Raji (cell line): Measurements from ENCODE around the gene ZNF138.

Experiments
- POLR2A ChIP-seq: IDR thresholded peaks from 2 replicates; pipeline ENCODE4 v1.6.1; 2011; ENCODE audit warnings: low read depth, low read length, control low read depth; ENCODE audit not compliant: insufficient read depth

Gene ZNF138

DNA sequence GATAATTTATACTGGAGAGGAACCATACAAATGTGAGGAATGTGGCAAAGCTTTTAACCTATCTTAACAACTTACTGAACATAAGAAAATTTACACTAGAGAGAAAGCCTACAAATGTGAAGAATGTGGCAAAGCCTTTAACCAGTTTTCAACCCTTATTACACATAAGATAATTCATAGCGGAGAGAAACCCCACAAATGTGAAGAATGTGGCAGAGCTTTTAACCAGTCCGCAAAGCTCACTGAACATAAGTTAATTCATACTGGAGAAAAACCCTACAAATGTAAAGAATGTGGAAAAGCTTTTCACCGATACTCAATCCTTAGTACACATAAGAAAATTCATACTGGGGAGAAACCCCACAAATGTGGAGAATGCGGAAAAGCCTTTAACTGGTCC is 37.9 kb downstream of the ZNF138 start:
- TF ChIP-seq POLR2A: no peak

DNA sequence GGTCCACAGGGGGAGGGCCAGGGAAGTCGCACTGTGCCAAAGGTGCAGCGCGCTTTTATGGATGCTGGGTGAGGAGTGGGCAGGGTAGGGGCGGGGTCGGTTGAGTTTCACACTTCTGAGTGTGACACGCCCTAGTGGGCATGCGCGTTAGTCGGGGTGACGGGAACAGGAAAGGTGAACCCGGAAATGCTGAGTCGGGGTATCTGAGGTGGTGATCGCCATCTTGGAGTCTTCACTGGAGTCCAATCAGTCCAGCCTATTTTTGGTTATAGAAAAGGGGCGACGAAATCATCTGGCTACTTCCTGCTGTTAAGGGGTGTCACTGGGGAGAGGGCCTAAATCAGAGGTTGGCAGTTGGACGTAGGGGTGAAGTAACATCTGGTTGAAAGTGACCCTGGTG is 40.8 kb downstream of the ZNF138 start:
- no peak for TF ChIP-seq POLR2A

DNA sequence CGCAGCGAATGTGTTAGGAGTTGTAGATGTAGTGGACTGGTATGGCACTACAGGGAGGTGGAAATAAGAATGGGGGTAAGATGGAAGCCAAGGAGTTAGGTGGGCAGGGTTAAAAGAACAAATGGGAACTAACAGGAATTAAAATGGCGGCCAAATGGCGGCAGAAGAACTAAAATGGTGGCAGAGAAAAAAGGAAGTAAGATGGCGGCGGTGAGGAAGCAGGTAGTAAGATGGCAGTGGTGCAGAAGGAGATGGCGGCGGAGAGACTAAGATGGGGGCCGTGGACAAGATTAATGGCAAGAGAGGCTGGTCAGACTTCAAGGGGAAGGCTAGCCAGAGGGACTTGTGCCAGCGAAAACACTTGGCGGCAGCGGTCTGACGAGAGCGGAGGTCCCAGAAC is 44.5 kb downstream of the ZNF138 start:
- TF ChIP-seq POLR2A: no peak

DNA sequence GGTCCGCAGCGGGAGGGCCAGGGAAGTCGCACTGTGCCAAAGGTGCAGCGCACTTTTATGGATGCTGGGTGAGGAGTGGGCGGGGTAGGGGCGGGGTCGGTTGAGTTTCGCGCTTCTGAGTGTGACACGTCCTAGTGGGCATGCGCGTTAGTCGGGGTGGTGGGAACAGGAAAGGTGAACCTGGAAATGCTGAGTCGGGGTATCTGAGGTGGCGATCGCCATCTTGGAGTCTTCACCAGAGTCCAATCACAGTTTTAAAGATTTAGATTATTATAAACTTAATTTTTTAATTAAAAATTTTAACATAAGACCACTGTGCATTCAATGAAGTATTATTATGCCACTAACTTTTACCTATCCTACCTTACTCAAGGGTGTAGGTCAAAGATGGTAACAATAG is 45.7 kb downstream of the ZNF138 start:
- no peak for TF ChIP-seq POLR2A

DNA sequence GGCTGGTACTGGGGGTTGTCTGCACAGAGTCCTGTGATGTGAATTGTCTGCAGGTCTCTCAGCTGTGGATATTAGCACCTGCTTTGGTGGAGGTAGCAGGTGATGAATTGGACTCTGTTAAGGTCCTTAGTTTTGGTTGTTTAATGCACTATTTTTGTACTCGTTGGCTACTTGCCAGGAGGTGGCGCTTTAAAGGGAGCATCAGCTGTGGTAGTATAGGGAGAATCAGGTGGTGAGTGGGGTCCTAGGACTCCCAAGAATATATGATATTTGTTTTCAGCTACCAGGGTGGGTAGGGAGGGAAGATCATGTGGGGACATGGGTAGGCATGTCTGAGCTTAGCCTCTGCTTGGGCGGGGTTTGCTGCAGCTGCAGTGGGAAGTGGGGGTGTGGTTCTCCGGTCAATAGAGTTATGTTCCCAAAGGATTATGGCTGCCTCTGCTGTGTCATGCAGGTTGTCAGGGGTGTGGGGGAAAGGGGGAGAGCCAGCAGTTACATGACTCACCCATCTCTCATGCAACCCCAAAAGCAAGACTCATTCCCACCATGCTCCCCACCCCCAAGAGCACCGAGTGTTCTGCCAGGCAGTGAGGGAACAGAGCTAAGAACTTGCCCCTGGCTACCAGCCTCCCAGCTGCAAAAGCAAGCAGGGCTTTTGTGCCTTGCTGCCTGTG is 55.2 kb downstream of the ZNF138 start:
- no peak for TF ChIP-seq POLR2A

DNA sequence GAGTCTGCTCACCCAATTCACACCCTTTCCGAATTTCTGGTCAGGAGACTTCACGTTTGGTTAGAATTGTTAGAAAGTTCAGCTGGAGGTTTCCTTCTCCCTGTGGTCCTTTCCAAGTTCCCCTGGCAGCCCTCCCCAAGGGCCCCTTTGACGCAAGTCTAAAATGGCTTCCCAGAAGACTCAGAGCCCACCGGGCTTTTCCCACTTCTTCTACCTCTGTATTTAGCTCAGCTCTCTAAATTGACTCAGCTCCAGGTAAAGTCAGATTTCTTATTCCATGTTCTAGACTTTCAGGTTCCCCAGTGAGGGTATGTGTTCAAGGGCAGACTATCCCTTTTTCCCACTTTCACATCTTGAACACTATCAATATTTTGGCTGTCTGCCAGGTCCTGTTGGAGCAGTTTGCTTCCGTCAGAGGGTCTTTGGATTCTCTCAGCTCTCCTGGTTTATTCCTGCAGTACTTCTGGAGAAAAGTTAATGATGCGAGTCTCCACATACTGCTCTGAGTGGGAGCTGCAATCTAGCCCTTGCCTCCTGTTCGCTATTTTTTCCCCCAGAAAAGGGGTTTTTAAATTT is 55.8 kb downstream of the ZNF138 start:
- TF ChIP-seq POLR2A: no peak

DNA sequence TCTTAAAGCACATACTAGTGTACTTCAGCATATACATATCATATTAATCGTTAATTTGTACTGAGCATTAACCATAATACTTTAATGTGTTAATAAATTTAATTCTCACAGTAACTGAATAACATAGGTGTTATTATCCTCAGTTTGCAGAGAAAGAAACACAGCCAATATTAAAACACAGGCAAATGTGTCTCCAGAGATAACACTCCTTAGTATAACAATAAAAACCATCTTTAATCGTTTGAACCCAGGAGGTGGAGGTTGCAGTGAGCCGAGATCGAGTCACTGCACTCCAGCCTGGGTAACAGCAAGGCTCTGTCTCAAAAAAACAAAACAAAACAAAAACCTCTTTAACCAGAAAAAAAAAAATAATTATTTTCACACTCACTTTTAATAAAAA is 59.5 kb downstream of the ZNF138 start:
- TF ChIP-seq POLR2A: no peak

DNA sequence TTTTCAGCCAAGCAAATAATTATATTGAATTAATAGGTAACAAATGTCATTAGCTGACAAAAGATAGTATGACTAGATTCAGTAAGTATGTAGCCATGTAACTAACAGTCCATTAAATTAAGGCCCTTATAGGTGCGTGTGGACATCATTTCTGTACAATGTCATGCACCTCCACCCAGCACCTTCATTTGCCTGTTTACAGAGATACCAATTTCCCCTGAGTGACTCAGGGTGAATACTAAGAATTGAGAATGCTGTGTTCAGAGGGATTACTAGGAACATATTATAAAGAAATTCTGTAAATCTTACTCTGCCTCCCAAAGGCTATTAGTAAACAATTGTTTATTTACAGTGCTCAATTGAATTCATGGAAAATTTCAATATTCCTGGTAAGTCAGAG is 60.7 kb downstream of the ZNF138 start:
- TF ChIP-seq POLR2A: no peak

DNA sequence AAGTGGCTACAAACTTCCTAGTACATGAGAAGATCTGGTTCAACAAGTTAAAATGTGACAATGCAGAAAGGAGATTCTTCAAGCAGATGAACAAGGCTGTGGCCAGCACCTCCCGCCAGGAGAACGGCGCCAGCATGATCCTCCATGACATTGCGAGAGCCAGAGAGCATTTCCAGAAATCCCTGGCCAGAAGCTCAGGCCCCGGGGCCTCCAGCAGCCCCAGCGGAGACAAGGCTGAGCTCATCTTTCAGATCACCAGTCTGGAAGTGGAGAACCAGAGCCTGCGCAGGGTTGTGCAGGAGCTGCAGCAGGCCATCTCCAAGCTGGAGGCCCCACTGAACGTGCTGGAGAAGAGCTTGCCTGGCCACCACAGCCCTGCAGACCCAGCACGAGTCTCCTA is 68.8 kb downstream of the ZNF138 start:
- TF ChIP-seq POLR2A: no peak

DNA sequence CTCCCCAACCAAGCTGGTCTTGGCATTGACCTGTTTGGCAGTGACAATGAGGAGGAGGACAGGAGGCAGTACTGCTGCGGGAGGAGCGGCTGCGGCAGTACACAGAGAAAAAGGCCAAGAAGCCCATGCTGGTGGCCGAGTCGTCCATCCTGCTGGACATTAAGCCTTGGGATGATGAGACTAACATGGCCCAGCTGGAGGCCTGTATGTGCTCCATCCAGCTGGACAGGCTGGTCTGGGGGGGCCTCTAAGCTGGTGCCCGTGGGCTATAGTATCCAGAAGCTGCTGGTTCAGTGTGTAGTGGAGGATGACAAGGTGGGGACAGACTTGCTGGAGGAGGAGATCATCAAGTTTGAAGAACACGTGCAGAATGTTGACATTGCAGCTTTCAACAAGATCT is 69.7 kb downstream of the ZNF138 start:
- no peak for TF ChIP-seq POLR2A

DNA sequence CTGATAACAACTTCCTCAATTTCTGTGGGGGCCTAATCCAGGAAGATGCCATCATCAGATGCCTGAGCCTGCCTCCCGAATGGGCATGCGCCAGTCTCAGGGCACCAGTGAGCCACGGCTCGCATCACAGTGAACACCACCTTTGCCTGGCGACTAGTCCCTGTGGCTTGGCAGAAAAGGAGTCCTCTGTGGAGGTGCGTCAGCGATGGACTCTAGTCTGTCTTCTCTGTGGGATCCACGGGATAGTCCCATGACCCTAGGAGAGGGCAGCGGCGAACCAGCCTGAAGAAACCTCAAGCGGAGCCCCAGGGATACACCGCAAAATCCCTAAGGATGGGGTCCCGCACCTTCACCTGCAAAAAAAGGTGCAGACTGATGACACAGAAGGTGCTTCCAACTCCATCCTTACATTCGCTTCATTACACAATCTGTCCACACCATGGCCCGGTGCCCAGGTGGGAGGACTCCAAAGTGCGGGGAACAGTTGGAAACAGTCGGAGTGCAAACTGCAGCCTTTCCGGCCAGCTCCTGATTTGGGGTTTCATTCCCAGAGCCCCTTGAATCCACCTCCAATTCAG is 73.7 kb downstream of the ZNF138 start:
- TF ChIP-seq POLR2A: no peak

DNA sequence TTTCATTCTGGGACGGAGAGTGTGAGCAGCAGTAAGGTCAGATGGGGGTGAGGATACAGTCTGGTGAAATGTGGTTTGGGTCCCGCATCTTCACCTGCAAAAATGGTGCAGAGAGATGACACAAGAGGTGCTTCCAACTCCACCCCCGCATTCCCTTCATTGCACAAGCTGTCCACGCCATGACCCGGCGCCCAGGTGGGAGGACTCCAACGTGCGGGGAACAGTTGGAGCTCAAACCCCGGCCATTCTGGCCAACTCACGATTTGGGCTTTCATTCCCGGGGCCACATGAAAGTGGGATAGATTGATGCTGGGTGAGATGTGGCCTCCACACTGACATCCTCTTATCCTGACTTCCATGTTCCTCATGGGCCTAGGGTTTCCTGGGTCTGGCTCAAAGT is 74.3 kb downstream of the ZNF138 start:
- no peak for TF ChIP-seq POLR2A

DNA sequence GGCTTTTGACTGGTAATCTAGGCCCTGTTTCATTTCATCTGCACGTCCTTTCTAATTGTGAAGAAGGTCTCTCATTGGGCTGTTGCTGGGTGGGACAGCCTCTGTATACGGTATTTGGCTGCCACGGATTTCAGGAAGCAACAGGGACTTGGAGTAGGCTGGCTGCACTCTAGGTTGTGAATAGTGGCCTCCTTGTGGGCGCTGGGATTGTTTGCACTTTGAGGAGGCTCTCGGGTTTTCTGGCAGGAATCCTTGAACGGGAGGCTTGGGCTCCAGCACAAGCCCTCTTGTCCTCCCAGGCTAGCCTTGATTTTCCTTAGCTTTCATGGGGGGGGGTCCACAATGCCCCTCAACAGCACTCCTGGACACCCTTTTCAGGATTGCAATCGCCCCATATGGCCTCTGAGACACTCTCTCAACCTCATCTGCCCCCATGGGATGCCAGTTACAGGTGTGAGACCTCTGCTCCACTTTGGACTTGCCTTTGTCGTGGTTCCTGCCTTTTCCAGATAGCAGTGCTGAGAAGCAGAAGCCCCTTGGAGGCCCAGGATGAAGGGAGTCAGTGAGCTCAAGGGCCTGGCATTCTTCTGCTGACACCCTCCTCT is 75.0 kb downstream of the ZNF138 start:
- TF ChIP-seq POLR2A: no peak

DNA sequence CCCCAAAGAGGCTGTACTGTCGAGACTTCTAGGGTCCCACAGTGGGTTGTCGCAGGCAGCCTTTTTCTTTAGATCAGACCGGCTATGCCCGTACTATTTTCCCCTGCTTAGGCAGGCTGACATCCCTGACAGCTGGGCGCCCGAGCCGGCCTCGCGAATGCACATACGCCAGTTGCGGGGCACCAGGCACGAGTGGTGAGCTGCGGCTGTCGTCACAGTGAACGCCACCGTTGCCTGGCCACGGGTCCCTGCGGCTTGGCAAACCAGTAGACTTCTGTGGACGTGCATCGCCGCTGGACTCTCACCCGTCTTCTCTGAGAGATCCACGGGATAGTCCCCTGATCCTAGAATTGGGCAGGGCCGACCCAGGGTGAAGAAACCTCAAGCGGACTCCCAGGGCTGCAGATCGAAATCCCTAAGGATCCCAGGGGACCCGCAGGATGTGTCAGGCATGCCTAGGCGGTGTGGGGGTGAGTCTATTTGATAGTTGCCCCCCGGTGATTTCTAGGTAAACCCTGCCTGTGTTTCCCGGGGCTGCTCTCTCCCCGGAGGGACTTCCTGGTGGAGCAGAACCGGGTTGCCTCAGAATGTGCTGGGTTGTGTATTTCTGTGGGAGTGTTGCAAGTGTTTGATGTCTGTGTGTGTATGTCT is 75.8 kb downstream of the ZNF138 start:
- no peak for TF ChIP-seq POLR2A

DNA sequence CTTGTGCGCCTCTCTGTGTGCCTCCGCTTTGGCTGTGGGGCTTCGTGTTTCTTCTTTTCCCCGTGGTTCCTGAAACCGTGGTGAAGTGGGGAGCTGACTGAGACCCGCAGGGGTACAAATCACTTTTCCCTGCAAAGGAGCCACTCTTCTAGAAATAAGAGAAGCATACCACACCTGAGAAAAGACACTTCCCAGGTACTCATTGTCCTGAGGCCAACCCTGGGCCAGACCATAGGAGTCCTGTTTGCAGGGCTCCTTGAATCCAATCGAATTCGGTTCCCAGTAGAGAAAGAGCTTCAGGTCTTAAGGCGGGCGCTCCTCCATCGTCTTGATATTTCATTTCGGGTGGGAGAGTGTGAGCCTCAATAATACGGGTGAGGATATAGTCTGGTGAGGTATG is 76.4 kb downstream of the ZNF138 start:
- no peak for TF ChIP-seq POLR2A

DNA sequence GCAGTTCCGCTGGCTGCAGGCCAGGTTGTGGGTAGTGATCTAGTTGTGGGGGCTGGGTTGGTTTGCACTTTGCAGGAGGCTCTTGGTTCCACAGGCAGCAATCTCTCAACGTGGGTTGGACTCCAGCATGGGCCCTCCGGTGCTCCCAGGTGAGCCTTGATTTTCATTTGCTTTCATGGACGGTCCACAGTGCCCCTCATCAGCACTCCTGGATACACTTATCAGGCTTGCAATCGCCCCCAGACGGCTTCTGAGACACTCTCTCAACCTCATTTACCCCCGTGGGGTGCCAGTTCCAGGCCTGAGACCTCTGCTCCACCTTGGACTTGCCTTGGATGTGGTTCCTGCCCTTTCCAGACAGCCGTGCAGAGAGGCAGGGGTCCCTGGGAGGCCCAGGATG is 77.5 kb downstream of the ZNF138 start:
- TF ChIP-seq POLR2A: no peak
